Peyer's patch (tissue), 4 donors: Measurements from ENCODE around the gene CDC42EP2.

Experiments
- CTCF ChIP-seq, 6 experiments: fragments of 450-650 bp in 4 of 6; fragments of 200-600 bp in 2 of 6; sonication (generic) in 1 of 6; IDR thresholded peaks; one replicate each; pipeline ENCODE4 v1.5.1; 2017 to 2019; ENCODE audit warnings: antibody characterized with exemption in 6 of 6, mild to moderate bottlenecking in 3 of 6, moderate library complexity in 1 of 6
- POLR2A ChIP-seq, 2 donors: fragments of 450-650 bp; IDR thresholded peaks; one replicate each; pipeline ENCODE4 v1.5.1; 2017; ENCODE audit warnings: antibody characterized with exemption in 2 of 2, mild to moderate bottlenecking in 2 of 2, moderate library complexity in 2 of 2

GRCh38 chr11:65317025-65317786 is 2.5 kb downstream of the CDC42EP2 start:
- no peak for TF ChIP-seq CTCF (IDR thresholded peaks at IDR 0.05)
- TF ChIP-seq POLR2A (IDR thresholded peaks at IDR 0.05), result no peak
